Femur (tissue), 1 donor: ENCODE measurements around the gene PGA5.

ENCODE experiments used
- DNase-seq: peaks from one replicate; pipeline ENCODE4 v3.0.0-alpha.2; 2017

The PGA5 gene

GRCh38 chr11:61268588-61269250 lies 27.7 kb downstream of the PGA5 start:
- DNase-seq, result no peak

GRCh38 chr11:61270354-61271076 lies 29.5 kb downstream of the PGA5 start:
- DNase-seq, result no peak

- DNase-seq, result no peak
Observed at GRCh38 chr11:61272731-61273130, 31.8 kb downstream of the PGA5 start.

- no peak for DNase-seq
Observed at GRCh38 chr11:61273178-61274078, 32.5 kb downstream of the PGA5 start.

GRCh38 chr11:61274084-61274483 lies 33.1 kb downstream of the PGA5 start:
- DNase-seq, result no peak

GRCh38 chr11:61275191-61275590 lies 34.2 kb downstream of the PGA5 start:
- no peak for DNase-seq

- no peak for DNase-seq
Observed at GRCh38 chr11:61277186-61278000, 36.4 kb downstream of the PGA5 start.

GRCh38 chr11:61278001-61278470 lies 37.1 kb downstream of the PGA5 start:
- DNase-seq, result no peak

GRCh38 chr11:61279934-61280659 lies 39.1 kb downstream of the PGA5 start:
- DNase-seq, result no peak

GRCh38 chr11:61280883-61281580 lies 40.1 kb downstream of the PGA5 start:
- no peak for DNase-seq

- DNase-seq, result peak; percentile 63
Observed at GRCh38 chr11:61281581-61282250, 40.7 kb downstream of the PGA5 start.

GRCh38 chr11:61283613-61284012 lies 42.6 kb downstream of the PGA5 start:
- DNase-seq, result no peak

GRCh38 chr11:61287338-61287977 lies 46.5 kb downstream of the PGA5 start:
- DNase-seq, result no peak

GRCh38 chr11:61290905-61291690 lies 50.1 kb downstream of the PGA5 start:
- DNase-seq, result no peak

- DNase-seq, result no peak
Observed at GRCh38 chr11:61292356-61292755, 51.4 kb downstream of the PGA5 start.

- peak; percentile 76 for DNase-seq
Observed at GRCh38 chr11:61293867-61294716, 53.1 kb downstream of the PGA5 start.

GRCh38 chr11:61294717-61295595 lies 54.0 kb downstream of the PGA5 start, which contains the start of gene VWCE:
VWCE (minus strand) TSS chr11:61295316; CDS start chr11:61295037, 279 bp downstream.
- peak; percentile 76 for DNase-seq
